A673 (cell line): Measurements from ENCODE around the gene MDM1.

Experiments
- CTCF ChIP-seq: fragments of 300-800, 200-600 bp; sonication (generic); conservative IDR thresholded peaks from 2 replicates; pipeline ENCODE4 v1.5.1; 2017; ENCODE audit warnings: low read depth, mild to moderate bottlenecking, antibody characterized with exemption, low read length, moderate library complexity, mixed read lengths
- EZH2 ChIP-seq: fragments of 200-600 bp; sonication (generic); IDR thresholded peaks from 2 replicates; pipeline ENCODE4 v1.6.1; 2017; ENCODE audit warnings: borderline replicate concordance, low read depth, mild to moderate bottlenecking, mixed read lengths, antibody characterized with exemption, low read length; ENCODE audit not compliant: poor library complexity, severe bottlenecking

- TF ChIP-seq CTCF (no peak), EZH2 (no peak)
Observed at GRCh38 chr12:68368327-68368726, 36.2 kb upstream of the MDM1 start.
